GM19455 (cell line): Measurements from ENCODE around the gene RAD50.
"Not testable (repeated sequence)": the region's sequence is repeated elsewhere in the genome, so short reads cannot be mapped to it uniquely, and the experiment has no call there.

Source experiments
- ATAC-seq: cut with Tn5 transposase; IDR thresholded peaks from one replicate; pipeline ENCODE4 v1.9.1; 2021; ENCODE audit not compliant: unreplicated experiment

RAD50 gene

GRCh38 chr5:132556153-132556762 lies 519 bp upstream of the RAD50 start:
- peak; percentile 6 for ATAC-seq

GRCh38 chr5:132557478-132558172 lies 848 bp downstream of the RAD50 start:
- peak; percentile 47 for ATAC-seq

GRCh38 chr5:132559383-132560060 lies 2.7 kb downstream of the RAD50 start:
- ATAC-seq = no peak

- no peak for ATAC-seq
Measured at GRCh38 chr5:132561601-132562000, 4.8 kb downstream of the RAD50 start.

- ATAC-seq = not testable (repeated sequence)
Measured at GRCh38 chr5:132564555-132564954, 7.8 kb downstream of the RAD50 start.

- ATAC-seq = no peak
Measured at GRCh38 chr5:132566657-132567056, 9.9 kb downstream of the RAD50 start.

- ATAC-seq = no peak
Measured at GRCh38 chr5:132576123-132576522, 19.3 kb downstream of the RAD50 start.

GRCh38 chr5:132584560-132584959 lies 27.8 kb downstream of the RAD50 start:
- not testable (repeated sequence) for ATAC-seq

- ATAC-seq = no peak
Measured at GRCh38 chr5:132586063-132586462, 29.3 kb downstream of the RAD50 start.

- ATAC-seq = no peak
Measured at GRCh38 chr5:132589467-132589866, 32.7 kb downstream of the RAD50 start.

- ATAC-seq = no peak
Measured at GRCh38 chr5:132591145-132591544, 34.4 kb downstream of the RAD50 start.

GRCh38 chr5:132592521-132592920 lies 35.7 kb downstream of the RAD50 start:
- ATAC-seq = no peak

- ATAC-seq = no peak
Measured at GRCh38 chr5:132594170-132594569, 37.4 kb downstream of the RAD50 start.

GRCh38 chr5:132595624-132596023 lies 38.8 kb downstream of the RAD50 start:
- no peak for ATAC-seq

- no peak for ATAC-seq
Measured at GRCh38 chr5:132601071-132601728, 44.4 kb downstream of the RAD50 start.

- ATAC-seq = no peak
Measured at GRCh38 chr5:132607095-132607494, 50.3 kb downstream of the RAD50 start.

GRCh38 chr5:132608107-132608506 lies 51.3 kb downstream of the RAD50 start:
- no peak for ATAC-seq

- no peak for ATAC-seq
Measured at GRCh38 chr5:132611965-132612364, 55.2 kb downstream of the RAD50 start.

- no peak for ATAC-seq
Measured at GRCh38 chr5:132612846-132613245, 56.1 kb downstream of the RAD50 start.

- ATAC-seq = no peak
Measured at GRCh38 chr5:132621699-132622098, 64.9 kb downstream of the RAD50 start.

GRCh38 chr5:132622608-132623007 lies 65.8 kb downstream of the RAD50 start:
- ATAC-seq = no peak

GRCh38 chr5:132627470-132627869 lies 70.7 kb downstream of the RAD50 start:
- ATAC-seq = no peak
